ENCODE data around the gene ARHGAP29.

Gene ARHGAP29

DNA sequence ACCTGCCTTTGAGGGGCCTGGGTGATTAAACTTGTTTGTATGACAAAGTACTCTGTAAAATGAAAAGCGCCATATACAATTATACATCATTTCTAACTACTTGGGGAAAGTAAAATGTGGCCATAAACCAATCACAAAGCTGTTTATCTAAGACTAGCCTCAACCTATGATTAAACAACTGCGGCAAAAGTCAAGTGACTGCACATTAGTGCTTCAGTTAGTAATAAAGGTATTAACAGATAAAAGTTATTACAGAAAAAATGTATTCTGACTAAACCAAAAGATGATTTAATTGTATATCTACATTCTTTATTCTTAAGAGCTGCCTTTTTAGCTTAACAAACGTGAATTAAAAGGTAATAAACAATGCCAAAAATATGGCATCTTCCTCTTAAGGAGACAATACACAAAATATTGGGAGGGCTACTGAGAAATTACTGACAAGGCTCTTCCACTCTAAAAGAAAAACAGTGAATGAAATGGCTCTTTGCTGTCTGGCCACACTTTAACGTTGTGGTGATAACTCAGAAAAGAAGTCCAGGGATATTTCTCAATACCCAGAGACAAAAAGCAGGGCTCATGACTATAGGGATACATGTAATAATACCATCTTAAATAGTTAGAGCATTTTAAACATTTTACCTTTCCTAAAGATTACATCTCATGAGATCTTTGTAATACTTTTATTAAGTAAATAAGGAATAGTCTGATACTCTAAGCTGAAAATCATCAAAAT lies 8.6 kb downstream of the ARHGAP29 start:
- no peaks in the 10 kb centered on the region for H3K9me3 Mint-ChIP-seq
- no peak for DNase-seq (ENCODE audit: low spot score in 2 of 2)
- no peak for ATAC-seq
- H3K36me3 Mint-ChIP-seq: no peaks in the 10 kb centered on the region
- H3K27ac Mint-ChIP-seq: no peak overlapping the region
- no peaks in the 10 kb centered on the region for H3K4me1 Mint-ChIP-seq
- H3K4me3 Mint-ChIP-seq: no peak overlapping the region

DNA sequence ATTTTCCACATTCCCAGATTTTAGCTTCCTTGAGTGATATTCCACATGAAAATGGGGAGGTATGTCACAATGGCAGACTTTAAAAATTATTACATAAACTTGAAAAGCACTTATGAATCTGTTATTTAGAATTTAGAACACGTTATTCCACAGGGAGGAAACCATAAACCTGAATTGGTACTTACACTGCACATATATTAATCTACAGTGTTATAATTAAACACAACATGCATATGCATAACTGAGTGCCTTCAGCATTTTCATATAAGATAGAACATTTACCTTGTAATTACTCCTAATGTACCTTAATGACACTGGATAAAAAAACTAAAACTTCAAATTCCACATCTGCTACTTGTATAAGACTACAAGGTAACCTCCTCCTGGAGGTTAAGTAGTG lies 9.8 kb downstream of the ARHGAP29 start:
- Mint-ChIP-seq H3K4me3 (no peak overlapping the region), H3K27ac (no peak overlapping the region), H3K9me3 (no peaks in the 10 kb centered on the region), H3K4me1 (no peaks in the 10 kb centered on the region), H3K36me3 (no peaks in the 10 kb centered on the region)
- ATAC-seq (no peak), DNase-seq (ENCODE audit: low spot score in 2 of 2) (no peak)

DNA sequence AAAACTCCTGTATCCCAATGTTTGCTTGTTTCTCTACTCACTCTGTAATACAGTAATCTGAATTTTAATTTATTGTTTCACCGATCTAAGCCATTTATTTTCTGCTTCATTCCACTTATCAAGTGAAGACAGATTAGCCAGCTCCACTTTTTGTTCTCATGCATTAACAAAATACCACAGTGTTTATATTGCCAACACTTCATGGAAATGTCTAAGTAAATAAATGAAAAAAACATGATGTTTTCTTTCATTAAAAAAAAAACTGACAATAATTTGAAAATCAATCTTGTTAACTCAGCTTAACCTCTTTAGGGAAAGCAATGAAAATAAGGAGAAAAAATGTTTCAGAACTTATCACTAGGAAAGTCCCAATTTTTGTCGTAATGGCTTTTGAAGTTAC lies 11.5 kb downstream of the ARHGAP29 start:
- Mint-ChIP-seq H3K27ac (no peak overlapping the region), H3K36me3 (no peaks in the 10 kb centered on the region), H3K4me3 (no peak overlapping the region), H3K4me1 (no peaks in the 10 kb centered on the region), H3K9me3 (no peaks in the 10 kb centered on the region)
- no peak for DNase-seq (ENCODE audit: low spot score in 2 of 2)
- ATAC-seq: no peak

DNA sequence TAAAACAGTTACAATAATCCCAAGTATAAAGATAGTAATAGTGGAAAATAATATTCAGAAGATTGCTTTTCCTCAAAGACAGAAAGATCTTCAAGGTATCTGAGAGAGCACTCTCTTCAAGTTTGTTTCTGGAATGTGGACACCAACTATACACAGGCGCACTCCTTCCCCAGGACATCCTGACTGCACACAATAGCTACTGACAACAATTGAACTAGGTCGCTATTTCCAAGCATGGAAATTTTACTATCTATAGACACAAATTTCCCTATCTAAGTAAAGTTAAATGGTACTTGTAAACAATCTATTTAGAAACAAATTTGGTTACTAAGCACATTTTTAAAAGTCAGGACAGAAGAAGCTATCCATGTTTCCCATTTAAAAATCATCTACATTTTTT lies 19.1 kb downstream of the ARHGAP29 start:
- no peaks in the 10 kb centered on the region for H3K36me3 Mint-ChIP-seq
- H3K4me1 Mint-ChIP-seq: no peaks in the 10 kb centered on the region
- H3K27ac Mint-ChIP-seq: no peak overlapping the region
- ATAC-seq (no peak), DNase-seq (ENCODE audit: low spot score in 2 of 2) (no peak)
- no peak overlapping the region for H3K4me3 Mint-ChIP-seq
- no peaks in the 10 kb centered on the region for H3K9me3 Mint-ChIP-seq

DNA sequence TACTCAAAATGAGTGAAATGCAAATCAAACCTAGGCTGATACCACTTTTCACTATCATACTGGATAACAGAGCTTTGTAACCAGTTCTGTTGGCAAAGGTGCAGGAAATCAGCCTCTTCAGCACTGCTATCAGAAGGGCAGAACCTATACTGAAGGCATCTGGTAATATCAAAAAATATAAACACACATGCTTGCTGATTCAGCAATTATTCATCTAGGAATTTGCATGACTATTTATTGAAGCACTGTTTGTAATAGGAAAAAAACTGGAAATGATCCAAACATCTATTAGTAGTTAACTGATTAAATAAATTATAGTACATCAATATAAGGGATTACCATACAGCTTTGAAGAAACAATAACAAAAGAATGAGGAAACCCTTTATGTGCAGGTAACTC lies 21.4 kb downstream of the ARHGAP29 start:
- no peak for ATAC-seq
- no peaks in the 10 kb centered on the region for H3K36me3 Mint-ChIP-seq
- H3K4me1 Mint-ChIP-seq: no peaks in the 10 kb centered on the region
- H3K4me3 Mint-ChIP-seq: no peak overlapping the region
- no peak overlapping the region for H3K27ac Mint-ChIP-seq
- no peak for DNase-seq (ENCODE audit: low spot score in 2 of 2)
- no peaks in the 10 kb centered on the region for H3K9me3 Mint-ChIP-seq

DNA sequence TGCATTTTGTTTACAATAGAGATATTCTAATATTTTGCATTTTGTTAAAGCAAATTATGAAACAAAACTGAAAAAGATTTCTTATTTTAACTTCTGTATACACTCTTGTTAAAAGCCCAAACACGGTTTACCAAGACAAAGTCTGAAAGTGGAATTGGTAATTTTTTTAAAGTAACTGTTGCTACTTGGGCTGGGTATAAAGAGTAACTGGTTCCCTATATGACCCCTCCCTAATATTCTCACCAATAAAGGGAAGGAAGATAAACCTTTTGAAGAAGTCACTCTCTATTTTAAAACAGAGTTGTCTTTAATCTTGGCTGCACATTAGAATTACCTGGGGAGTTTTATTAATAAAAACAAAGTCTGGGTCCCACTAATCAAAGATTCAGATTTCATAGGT lies 27.4 kb downstream of the ARHGAP29 start:
- ATAC-seq: no peak
- H3K4me1 Mint-ChIP-seq: no peaks in the 10 kb centered on the region
- H3K27ac Mint-ChIP-seq: no peak overlapping the region
- H3K4me3 Mint-ChIP-seq: no peak overlapping the region
- DNase-seq (ENCODE audit: low spot score in 2 of 2): no peak
- H3K9me3 Mint-ChIP-seq: no peaks in the 10 kb centered on the region
- no peaks in the 10 kb centered on the region for H3K36me3 Mint-ChIP-seq

DNA sequence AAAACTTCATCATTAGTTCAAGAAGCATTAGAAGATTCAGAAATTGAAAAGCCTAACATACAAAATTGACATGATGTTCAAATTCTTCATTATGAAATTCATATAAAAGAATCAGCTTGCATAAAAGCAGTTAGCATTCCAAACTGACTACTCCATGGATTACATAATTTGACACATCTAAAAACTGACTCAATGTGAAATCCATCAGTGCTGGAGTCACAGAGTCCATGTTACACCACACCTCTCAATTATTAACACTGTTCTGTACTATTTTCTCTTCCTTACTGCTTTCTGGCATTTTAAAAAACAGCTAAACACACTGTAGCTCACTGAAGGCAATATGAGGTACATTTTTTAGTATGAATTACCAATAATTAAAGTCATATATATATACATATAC lies 28.0 kb downstream of the ARHGAP29 start:
- ATAC-seq (no peak), DNase-seq (ENCODE audit: low spot score in 2 of 2) (no peak)
- H3K4me1 Mint-ChIP-seq: no peaks in the 10 kb centered on the region
- no peak overlapping the region for H3K27ac Mint-ChIP-seq
- no peak overlapping the region for H3K4me3 Mint-ChIP-seq
- no peaks in the 10 kb centered on the region for H3K9me3 Mint-ChIP-seq
- no peaks in the 10 kb centered on the region for H3K36me3 Mint-ChIP-seq

DNA sequence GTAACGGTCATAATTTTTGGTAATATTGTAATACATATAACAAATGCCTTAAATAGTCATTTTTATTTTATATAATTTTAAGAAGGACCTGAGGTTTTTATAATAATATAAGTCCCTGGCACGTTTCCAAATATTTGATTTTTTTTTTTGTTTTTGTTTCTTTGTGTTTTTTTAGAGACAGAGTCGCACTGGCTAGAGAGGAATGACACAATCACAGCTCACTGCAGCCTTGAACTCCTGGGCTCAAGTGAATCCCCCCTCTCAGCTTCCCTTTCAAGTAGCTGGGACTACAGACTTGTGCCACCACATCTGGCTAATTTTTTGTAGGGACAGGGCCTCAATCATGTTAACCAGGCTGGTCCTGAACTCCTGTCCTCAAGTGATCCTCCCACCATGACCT lies 29.7 kb downstream of the ARHGAP29 start:
- H3K36me3 Mint-ChIP-seq: no peaks in the 10 kb centered on the region
- no peaks in the 10 kb centered on the region for H3K4me1 Mint-ChIP-seq
- H3K27ac Mint-ChIP-seq: no peak overlapping the region
- DNase-seq (ENCODE audit: low spot score in 2 of 2) (no peak), ATAC-seq (no peak)
- no peak overlapping the region for H3K4me3 Mint-ChIP-seq
- H3K9me3 Mint-ChIP-seq: no peaks in the 10 kb centered on the region

DNA sequence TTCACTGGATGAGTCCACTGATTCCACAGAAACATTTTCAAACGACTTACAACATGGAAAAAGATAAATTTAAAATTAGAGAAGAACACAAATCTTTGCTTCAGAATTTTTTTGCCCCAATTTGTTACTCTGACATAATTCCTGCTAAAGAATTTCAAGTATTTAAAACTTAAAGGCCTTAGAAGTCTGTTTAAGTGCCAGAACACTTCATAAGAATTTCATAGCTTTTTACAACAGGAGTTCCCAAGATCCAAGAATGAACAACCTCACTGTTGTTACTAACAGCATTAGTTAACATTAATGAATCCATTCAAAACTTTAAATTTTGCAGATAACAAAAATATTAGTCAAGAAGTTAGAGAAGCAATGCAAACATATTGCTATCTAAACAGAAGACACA lies 31.7 kb downstream of the ARHGAP29 start:
- Mint-ChIP-seq H3K36me3 (no peaks in the 10 kb centered on the region), H3K27ac (no peak overlapping the region), H3K4me1 (no peaks in the 10 kb centered on the region), H3K9me3 (no peaks in the 10 kb centered on the region), H3K4me3 (no peak overlapping the region)
- ATAC-seq (no peak), DNase-seq (ENCODE audit: low spot score in 2 of 2) (no peak)

DNA sequence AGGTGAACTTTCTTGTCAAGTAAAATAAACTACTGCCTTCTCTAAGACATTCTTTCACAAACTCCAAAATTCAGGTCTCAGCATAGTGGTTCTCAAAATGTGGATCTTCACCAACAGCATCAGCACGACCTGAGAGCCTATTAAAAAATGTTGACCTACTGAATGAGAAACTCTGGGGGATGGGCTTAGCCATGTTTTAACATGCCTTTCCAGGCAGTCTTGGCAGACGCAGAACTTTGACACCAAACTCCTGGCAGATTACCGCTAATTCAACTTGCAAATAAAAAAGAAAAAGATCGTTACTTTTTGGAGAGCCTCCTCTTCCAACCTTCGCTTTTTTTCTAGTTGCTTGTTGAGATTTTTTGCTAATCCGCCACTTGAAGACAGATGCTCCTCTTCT lies 35.1 kb downstream of the ARHGAP29 start:
- H3K36me3 Mint-ChIP-seq: no peaks in the 10 kb centered on the region
- no peak overlapping the region for H3K27ac Mint-ChIP-seq
- no peak overlapping the region for H3K4me3 Mint-ChIP-seq

DNA sequence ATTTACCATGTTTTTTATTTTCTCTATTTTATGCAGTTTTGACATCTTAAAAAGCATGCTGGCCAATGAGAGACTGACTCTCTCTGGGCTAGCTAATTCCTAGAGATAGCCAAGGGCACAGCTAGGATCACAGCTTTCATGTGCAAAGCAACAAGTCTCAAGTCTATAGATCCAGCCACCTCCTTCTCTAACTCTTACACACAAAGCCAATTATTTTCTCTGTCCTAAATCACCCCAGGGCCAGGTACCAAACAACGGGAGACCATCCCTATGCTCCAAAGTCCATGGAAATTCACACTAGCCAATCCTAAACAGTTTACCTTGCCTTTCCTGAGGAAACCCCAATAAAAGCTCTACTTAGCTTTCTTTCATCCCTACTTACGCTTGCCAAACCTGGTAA lies 38.0 kb downstream of the ARHGAP29 start:
- H3K36me3 Mint-ChIP-seq: no peaks in the 10 kb centered on the region
- no peaks in the 10 kb centered on the region for H3K4me1 Mint-ChIP-seq
- H3K27ac Mint-ChIP-seq: no peak overlapping the region
- ATAC-seq (no peak), DNase-seq (ENCODE audit: low spot score in 2 of 2) (no peak)
- no peak overlapping the region for H3K4me3 Mint-ChIP-seq
- no peaks in the 10 kb centered on the region for H3K9me3 Mint-ChIP-seq

More for the DNA sequence above, 35.1 kb downstream of the ARHGAP29 start:
- DNase-seq (ENCODE audit: low spot score in 2 of 2) (no peak), ATAC-seq (no peak)
- H3K9me3 Mint-ChIP-seq: no peaks in the 10 kb centered on the region
- H3K4me1 Mint-ChIP-seq: no peaks in the 10 kb centered on the region

DNA sequence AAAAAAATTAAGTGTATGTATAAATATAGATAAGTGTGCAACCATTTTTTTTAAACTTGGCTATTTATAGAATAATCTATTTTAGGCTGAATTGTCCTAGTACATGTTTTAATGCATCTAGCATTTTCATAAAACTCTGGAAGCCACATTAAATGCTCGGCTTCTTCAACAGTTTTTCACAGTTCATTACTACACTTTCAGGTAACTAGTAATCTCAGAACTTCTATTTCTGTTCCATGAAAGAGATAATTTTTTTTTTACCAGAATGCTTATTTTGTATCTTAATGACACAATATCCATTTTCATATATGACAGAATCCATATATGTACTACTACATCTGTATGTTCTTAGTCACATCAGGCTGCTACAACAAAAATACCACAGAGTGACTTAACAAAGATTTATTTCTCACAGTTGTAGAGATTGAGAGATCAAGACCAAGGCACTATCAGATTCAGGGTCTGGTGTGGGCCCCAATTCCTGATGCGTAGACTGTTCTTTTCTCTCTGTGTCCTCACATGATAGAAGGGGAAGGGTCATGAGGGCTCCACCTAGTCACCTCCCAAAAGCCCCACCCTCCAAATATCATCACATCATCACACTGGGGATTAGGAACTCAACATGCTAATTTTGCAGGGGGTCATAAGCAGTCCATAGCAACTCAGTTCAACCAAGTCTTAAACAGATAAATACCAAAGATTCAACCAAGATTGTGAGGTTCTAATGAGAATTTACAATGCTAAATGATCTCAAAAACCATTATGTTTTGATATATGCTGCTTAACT lies 43.1 kb downstream of the ARHGAP29 start:
- Mint-ChIP-seq H3K9me3 (no peaks in the 10 kb centered on the region), H3K36me3 (no peaks in the 10 kb centered on the region), H3K4me3 (no peak overlapping the region), H3K4me1 (no peaks in the 10 kb centered on the region), H3K27ac (no peak overlapping the region)
- DNase-seq (ENCODE audit: low spot score in 2 of 2) (no peak), ATAC-seq (no peak)

DNA sequence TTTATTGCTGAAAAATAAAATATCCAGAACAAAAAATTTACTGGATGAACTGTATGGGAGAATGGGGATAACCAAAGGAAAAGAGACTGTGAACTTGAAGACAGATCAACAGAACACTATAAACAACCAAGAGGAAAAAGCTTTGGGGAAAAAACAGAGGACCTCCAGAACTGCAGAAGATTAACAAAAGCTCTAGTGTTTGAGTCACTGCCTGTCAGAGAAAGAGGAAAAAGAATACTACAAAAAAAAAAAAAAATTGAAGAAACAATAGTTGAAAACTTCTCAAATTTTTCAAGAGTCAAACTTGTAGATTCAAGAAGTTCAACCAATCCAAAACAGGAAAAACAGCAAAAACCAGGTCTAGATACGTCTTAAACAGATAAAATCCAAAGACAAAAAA lies 44.3 kb downstream of the ARHGAP29 start:
- Mint-ChIP-seq H3K4me3 (no peak overlapping the region), H3K27ac (no peak overlapping the region), H3K9me3 (no peaks in the 10 kb centered on the region), H3K36me3 (no peaks in the 10 kb centered on the region), H3K4me1 (no peaks in the 10 kb centered on the region)
- DNase-seq (ENCODE audit: low spot score in 2 of 2) (no peak), ATAC-seq (no peak)

DNA sequence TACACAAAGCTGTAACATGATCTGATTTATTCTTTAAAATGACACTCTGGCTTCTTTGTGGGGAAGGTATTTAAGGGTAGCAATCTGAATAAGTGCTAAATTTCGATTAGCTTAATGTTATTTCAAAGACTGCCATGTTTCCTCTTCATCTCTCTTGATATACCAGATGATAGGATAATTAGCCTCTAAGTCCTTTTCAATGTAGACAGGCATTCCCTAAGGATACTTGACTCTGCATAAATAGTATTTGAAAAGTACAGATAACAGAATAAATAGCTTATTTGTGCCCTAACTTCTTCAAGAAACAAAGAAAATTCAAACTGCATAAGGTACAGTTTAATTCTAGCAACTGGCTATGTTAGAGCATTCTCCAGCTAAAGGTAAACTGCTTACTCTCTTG lies 46.2 kb downstream of the ARHGAP29 start:
- Mint-ChIP-seq H3K4me1 (no peaks in the 10 kb centered on the region), H3K9me3 (no peaks in the 10 kb centered on the region), H3K4me3 (no peak overlapping the region), H3K36me3 (no peaks in the 10 kb centered on the region), H3K27ac (no peak overlapping the region)
- DNase-seq (ENCODE audit: low spot score in 2 of 2) (no peak), ATAC-seq (no peak)

DNA sequence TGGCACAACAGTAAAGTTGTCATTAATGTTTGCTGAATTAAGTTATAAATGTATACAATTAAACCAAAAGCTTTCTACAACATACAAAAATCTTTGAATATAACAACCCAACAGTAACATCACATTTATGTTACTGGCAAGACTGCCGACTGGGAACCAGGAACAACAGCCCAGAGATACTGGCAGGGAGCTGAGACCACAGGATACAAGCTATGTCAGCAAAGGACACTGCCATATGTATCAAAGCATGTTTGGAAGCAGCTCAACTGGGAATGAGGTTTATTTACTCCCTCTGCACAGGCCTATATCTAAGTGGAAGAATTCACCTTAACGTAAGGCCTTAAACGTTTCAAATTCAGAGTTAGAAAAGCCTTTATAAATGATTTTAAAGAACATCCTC lies 50.4 kb downstream of the ARHGAP29 start:
- ATAC-seq (no peak), DNase-seq (ENCODE audit: low spot score in 2 of 2) (no peak)
- no peaks in the 10 kb centered on the region for H3K9me3 Mint-ChIP-seq
- H3K4me3 Mint-ChIP-seq: no peak overlapping the region
- H3K4me1 Mint-ChIP-seq: no peaks in the 10 kb centered on the region
- H3K27ac Mint-ChIP-seq: no peak overlapping the region
- no peaks in the 10 kb centered on the region for H3K36me3 Mint-ChIP-seq

DNA sequence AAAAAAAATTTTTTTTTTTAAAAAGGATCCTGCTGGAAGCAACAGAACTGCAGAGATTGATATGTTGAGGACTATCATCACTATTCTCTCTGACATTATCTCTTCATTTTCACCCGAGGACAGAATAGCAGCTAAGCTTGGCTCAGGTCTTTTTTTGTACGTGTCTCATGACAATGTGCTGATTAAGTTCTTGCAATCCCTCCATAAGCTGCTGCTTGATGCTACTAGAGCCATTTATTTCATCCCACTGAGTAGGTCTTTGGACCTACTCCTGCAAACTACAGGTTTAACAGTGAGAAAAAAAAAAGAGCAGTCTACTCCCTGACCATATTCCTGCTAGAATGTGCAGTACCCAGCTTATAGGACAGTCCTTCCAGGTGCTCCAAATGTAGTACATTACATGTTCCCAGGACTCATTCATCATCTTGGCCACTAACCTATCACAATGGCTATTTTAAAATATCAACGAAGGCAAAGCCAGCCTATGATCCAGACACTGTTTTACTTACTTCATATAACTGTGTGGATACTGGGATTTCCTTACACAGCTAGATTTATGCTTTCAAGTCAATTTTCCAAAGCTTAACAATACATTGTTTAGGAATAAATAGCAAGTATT lies 54.1 kb downstream of the ARHGAP29 start:
- no peaks in the 10 kb centered on the region for H3K36me3 Mint-ChIP-seq
- no peaks in the 10 kb centered on the region for H3K9me3 Mint-ChIP-seq
- DNase-seq (ENCODE audit: low spot score in 2 of 2): no peak
- no peak for ATAC-seq
- no peaks in the 10 kb centered on the region for H3K4me1 Mint-ChIP-seq
- no peak overlapping the region for H3K4me3 Mint-ChIP-seq
- H3K27ac Mint-ChIP-seq: no peak overlapping the region
